ENCODE measurements around the gene TM4SF5. TPM values are rescaled to one million over a fixed set of nuclear protein-coding genes. Genes with fewer than 3 reads are reported as not detected.

The TM4SF5 gene
- total RNA-seq, 4 donors from 2014 or later = not detected

DNA sequence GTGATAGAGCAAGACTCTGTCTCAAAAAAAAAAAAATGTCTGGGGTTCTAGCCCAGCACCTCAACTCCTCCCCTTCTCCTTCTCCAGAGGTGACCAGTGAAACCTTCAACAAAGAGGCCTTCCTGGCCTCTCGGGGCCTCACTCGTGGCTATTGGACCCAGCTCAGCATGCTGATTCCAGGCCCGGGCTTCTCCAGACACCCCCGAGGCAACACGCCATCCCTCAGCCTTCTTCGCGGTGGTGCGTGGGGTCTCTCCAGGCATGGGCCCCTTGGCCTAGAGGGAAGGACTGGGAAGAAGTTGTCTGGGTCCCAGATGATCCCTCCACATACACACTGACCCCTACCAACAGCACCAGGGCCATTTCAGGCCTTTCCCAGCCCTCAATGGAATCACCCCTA is 28.5 kb upstream of the TM4SF5 start:
- 90% methylated on average over 5 of the region's 8 CpGs for WGBS
- TF ChIP-seq POLR2AphosphoS5 (IDR thresholded peaks at IDR 0.05) (no peak), EP300 (IDR thresholded peaks at IDR 0.05) (no peak), POLR2A (IDR thresholded peaks at IDR 0.05) (no peak)
- TF ChIP-seq, protein P1, sequence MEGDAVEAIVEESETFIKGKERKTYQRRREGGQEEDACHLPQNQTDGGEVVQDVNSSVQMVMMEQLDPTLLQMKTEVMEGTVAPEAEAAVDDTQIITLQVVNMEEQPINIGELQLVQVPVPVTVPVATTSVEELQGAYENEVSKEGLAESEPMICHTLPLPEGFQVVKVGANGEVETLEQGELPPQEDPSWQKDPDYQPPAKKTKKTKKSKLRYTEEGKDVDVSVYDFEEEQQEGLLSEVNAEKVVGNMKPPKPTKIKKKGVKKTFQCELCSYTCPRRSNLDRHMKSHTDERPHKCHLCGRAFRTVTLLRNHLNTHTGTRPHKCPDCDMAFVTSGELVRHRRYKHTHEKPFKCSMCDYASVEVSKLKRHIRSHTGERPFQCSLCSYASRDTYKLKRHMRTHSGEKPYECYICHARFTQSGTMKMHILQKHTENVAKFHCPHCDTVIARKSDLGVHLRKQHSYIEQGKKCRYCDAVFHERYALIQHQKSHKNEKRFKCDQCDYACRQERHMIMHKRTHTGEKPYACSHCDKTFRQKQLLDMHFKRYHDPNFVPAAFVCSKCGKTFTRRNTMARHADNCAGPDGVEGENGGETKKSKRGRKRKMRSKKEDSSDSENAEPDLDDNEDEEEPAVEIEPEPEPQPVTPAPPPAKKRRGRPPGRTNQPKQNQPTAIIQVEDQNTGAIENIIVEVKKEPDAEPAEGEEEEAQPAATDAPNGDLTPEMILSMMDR (IDR thresholded peaks at IDR 0.05) = no peak
- peaks cover 26% of the 10 kb centered on the region for H3K4me1 ChIP-seq
- H3K27ac ChIP-seq = no peak overlapping the region
- DNase-seq (ENCODE audit: low spot score in 2 of 2) = no peak
- H3K27me3 ChIP-seq = peaks cover 14% of the 10 kb centered on the region
- H3K4me3 ChIP-seq = no peak overlapping the region
- H3K9me3 ChIP-seq = no peaks in the 10 kb centered on the region
- H3K36me3 ChIP-seq = no peaks in the 10 kb centered on the region

DNA sequence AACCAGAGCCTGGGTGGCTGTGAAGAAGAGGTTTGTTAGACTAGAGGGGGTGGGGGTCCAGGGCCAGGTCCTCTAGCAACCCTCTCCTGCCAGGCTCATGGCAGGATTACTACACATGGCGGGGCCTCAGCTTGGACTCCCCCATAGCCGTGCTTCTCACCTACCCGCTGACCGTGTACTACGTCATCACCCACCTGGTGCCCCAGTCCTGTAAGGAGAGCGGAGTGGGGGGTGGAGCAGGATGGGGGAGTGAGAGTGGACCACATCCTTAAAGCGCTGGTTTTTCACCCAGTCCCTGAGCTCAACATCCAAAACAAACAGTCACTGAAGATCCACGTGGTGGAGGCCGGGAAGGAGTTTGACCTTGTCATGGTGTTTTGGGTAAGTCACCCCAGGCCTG is 27.8 kb upstream of the TM4SF5 start:
- no peaks in the 10 kb centered on the region for H3K9me3 ChIP-seq

DNA sequence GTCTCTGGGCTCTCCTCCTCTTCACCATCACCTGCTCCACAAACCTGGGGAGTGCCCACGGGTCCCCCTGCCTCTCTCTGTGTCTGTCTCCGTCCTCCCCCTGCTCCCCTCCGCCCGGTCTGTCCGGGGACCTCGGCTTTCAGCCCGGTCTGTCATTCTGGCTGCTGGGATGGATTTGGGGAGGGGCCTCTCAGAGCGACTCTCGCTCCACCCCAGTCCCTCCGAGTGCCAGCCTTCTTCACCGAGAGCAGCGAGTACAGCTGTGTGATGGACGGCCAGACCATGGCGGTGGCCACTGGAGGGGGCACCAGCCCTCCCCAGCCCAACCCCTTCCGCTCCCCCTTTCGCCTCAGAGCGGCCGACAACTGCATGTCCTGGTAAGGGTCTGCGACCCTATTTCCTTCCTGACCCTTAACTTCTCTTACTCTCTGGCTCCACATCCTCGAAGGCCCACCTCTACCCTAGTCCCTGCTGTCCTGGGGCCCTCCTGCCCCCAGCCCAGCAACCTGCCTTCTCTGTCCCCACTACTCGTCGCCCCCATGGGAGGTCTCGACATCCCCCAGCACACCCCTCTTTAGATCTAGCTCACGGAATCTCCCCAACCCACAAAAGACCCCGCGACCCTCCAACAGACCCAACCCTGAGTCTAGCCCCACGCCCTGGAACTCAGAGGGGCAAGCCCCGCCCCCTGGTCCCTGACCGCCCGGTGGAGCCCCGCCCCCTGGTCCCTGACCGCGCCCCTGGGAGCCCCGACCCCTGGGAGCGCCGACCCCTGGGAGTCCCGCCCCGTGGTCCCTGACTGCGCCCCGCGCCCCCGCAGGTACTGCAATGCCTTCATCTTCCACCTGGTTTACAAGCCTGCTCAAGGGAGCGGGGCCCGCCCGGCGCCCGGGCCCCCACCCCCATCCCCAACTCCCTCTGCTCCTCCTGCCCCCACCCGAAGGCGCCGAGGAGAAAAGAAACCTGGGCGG is 26.4 kb upstream of the TM4SF5 start:
- H3K4me3 ChIP-seq = no peak overlapping the region
- H3K4me1 ChIP-seq = peaks cover 13% of the 10 kb centered on the region
- peaks cover 16% of the 10 kb centered on the region for H3K27me3 ChIP-seq
- WGBS = 25% methylated on average over 45 of the region's 51 CpGs
- no peak overlapping the region for H3K27ac ChIP-seq
- TF ChIP-seq POLR2A (IDR thresholded peaks at IDR 0.05) = no peak
- TF ChIP-seq, protein P1 (IDR thresholded peaks at IDR 0.05) = no peak
- no peak for TF ChIP-seq EP300 (IDR thresholded peaks at IDR 0.05)
- TF ChIP-seq POLR2AphosphoS5 (IDR thresholded peaks at IDR 0.05) = no peak
- H3K36me3 ChIP-seq = no peaks in the 10 kb centered on the region
- H3K9me3 ChIP-seq = no peaks in the 10 kb centered on the region
- DNase-seq (ENCODE audit: low spot score in 2 of 2) = no peak

More for the DNA sequence above, 27.8 kb upstream of the TM4SF5 start:
- TF ChIP-seq POLR2A (IDR thresholded peaks at IDR 0.05) = no peak
- no peak for TF ChIP-seq EP300 (IDR thresholded peaks at IDR 0.05)
- Histone ChIP-seq H3K4me1 (peaks cover 20% of the 10 kb centered on the region), H3K27ac (no peak overlapping the region), H3K27me3 (peaks cover 14% of the 10 kb centered on the region), H3K36me3 (no peaks in the 10 kb centered on the region), H3K4me3 (no peak overlapping the region)
- 89% methylated on average over 8 of the region's 9 CpGs for WGBS
- no peak for DNase-seq (ENCODE audit: low spot score in 2 of 2)

DNA sequence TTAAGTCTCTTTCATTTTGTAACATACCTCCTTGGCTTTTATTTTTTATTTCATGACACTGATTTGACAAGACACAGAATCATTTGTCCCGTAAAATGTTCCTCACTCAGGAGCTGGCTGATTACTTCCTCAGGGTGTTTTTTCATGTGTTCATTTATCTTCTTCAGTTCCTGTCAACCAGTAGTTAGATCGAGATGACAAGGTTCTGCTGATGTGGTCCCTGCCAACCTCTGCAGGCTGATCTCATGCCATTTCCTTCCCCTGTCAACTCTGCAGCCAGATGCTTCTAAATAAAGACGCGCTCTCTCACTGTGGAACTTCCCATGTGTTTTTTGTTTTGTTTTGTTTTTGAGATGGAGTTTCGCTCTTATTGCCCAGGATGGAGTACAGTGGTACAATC is 23.8 kb upstream of the TM4SF5 start:
- H3K27me3 ChIP-seq = peaks cover 34% of the 10 kb centered on the region
- no peak for DNase-seq (ENCODE audit: low spot score in 2 of 2)
- WGBS = 23% methylated on average over 5 of the region's 5 CpGs
- TF ChIP-seq POLR2AphosphoS5 (IDR thresholded peaks at IDR 0.05) (no peak), EP300 (IDR thresholded peaks at IDR 0.05) (no peak), POLR2A (IDR thresholded peaks at IDR 0.05) (no peak)
- TF ChIP-seq, protein P1 (IDR thresholded peaks at IDR 0.05) = no peak
- H3K9me3 ChIP-seq = no peaks in the 10 kb centered on the region
- peaks cover 13% of the 10 kb centered on the region for H3K4me1 ChIP-seq
- no peak overlapping the region for H3K27ac ChIP-seq
- no peaks in the 10 kb centered on the region for H3K36me3 ChIP-seq
- no peak overlapping the region for H3K4me3 ChIP-seq

DNA sequence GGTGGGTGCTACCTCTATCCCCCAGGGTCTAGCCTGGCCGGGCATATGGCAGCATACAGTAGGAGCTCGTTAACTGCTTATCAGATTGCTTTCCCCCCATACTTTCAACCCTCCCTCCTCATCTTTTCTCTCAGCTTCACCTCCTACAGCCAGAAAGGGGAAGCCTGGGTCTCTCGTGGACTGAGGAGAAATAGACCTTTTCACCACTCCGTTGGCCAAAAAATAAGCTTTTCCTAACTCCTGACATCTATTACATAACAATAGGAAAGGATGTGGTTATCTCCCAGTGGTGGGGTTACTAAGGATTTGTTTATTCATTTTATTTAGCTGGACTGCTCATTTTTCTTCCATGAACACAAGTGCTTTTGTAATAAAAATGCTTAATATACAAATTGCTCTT is 23.0 kb upstream of the TM4SF5 start:
- Histone ChIP-seq H3K9me3 (no peaks in the 10 kb centered on the region), H3K27me3 (peaks cover 36% of the 10 kb centered on the region), H3K27ac (no peak overlapping the region), H3K4me1 (peaks cover 13% of the 10 kb centered on the region), H3K36me3 (no peaks in the 10 kb centered on the region), H3K4me3 (no peak overlapping the region)
- 56% methylated on average over 4 of the region's 4 CpGs for WGBS
- no peak for DNase-seq (ENCODE audit: low spot score in 2 of 2)
- TF ChIP-seq, protein P1 (IDR thresholded peaks at IDR 0.05) = no peak
- TF ChIP-seq POLR2A (IDR thresholded peaks at IDR 0.05) (no peak), EP300 (IDR thresholded peaks at IDR 0.05) (no peak), POLR2AphosphoS5 (IDR thresholded peaks at IDR 0.05) (no peak)

All from suprapubic skin (tissue), 4 donors.